IMR-90 (cell line): Measurements from ENCODE around the gene VSIG10L2. TPM values are rescaled to one million over a fixed set of nuclear protein-coding genes. Genes with fewer than 3 reads are reported as not detected.

Experiments used
- ATAC-seq: fragments of 200-7000 bp; cut with Tn5 transposase; 2 replicates; pipeline ENCODE4 v1.9.1; 2020; ENCODE audit warnings: low read depth, mild to moderate bottlenecking, moderate library complexity
- BruUV-seq: library from RNA; stranded (reverse); fragments of 400-500 nt; replicated peaks from 2 replicates; lab custom pipeline; 2021; lab: Mats Ljungman, UMichigan
- CTCF ChIA-PET: fragments of 300-600 bp; formaldehyde crosslinking; extraction: SDS; loops from one replicate; lab custom pipeline; 2021; ENCODE audit warnings: antibody characterized with exemption; lab: Yijun Ruan, JAX
- POLR2A ChIA-PET: fragments of 300-600 bp; sonication (Branson Sonifier 250); formaldehyde crosslinking; loops from one replicate; lab custom pipeline; 2022; ENCODE audit warnings: antibody characterized with exemption; ENCODE audit not compliant: unreplicated experiment; lab: Charles Lee
- DNase-seq: peaks from one replicate; pipeline ENCODE4 v3.0.0; 2013
- H2AFZ ChIP-seq: replicated peaks from 2 replicates; pipeline ENCODE3; 2013; ENCODE audit warnings: low read length, mild to moderate bottlenecking; ENCODE audit not compliant: poor library complexity
- H2AK5ac ChIP-seq: 2 replicates; pipeline ENCODE4 v1.6.1; 2013; ENCODE audit warnings: low read depth, low read length, inconsistent platforms
- H2AK9ac ChIP-seq: replicated peaks from 2 replicates; pipeline ENCODE3; 2013; ENCODE audit warnings: mild to moderate bottlenecking, low read depth, low read length, moderate library complexity; ENCODE audit not compliant: poor library complexity
- H2BK120ac ChIP-seq: 2 replicates; pipeline ENCODE4 v1.6.1; 2013; ENCODE audit warnings: low read depth, low read length, inconsistent platforms
- H2BK15ac ChIP-seq: 3 replicates; pipeline ENCODE4 v1.6.1; 2013; ENCODE audit warnings: low read depth, low read length, inconsistent platforms
- H2BK20ac ChIP-seq: 2 replicates; pipeline ENCODE4 v1.6.1; 2013; ENCODE audit warnings: low read depth, mild to moderate bottlenecking, inconsistent platforms, low read length, moderate library complexity
- H2BK5ac ChIP-seq: 2 replicates; pipeline ENCODE4 v1.6.1; 2013; ENCODE audit warnings: mild to moderate bottlenecking, low read depth, low read length, inconsistent platforms; ENCODE audit not compliant: poor library complexity, severe bottlenecking
- H3K14ac ChIP-seq: replicated peaks from 2 replicates; pipeline ENCODE4 v1.6.1; 2013; ENCODE audit warnings: low read depth, low read length, inconsistent platforms
- H3K18ac ChIP-seq: 2 replicates; pipeline ENCODE4 v1.6.1; 2013; ENCODE audit warnings: low read depth, low read length, control low read depth
- H3K23ac ChIP-seq: 2 replicates; pipeline ENCODE4 v1.6.1; 2013; ENCODE audit warnings: low read depth, low read length, inconsistent platforms
- H3K27ac ChIP-seq: 2 replicates; pipeline ENCODE4 v1.5.1; 2013; ENCODE audit warnings: mild to moderate bottlenecking, control low read depth, low read length; ENCODE audit not compliant: insufficient read depth
- H3K27me3 ChIP-seq: 2 replicates; pipeline ENCODE4 v1.6.1; 2013; ENCODE audit warnings: low read length; ENCODE audit not compliant: control insufficient read depth, insufficient read depth
- H3K36me3 ChIP-seq: 2 replicates; pipeline ENCODE4 v1.6.1; 2013; ENCODE audit warnings: low read length, mixed read lengths; ENCODE audit not compliant: control insufficient read depth, insufficient read depth
- H3K4ac ChIP-seq: 2 replicates; pipeline ENCODE4 v1.6.1; 2013; ENCODE audit warnings: low read depth, low read length, inconsistent platforms
- H3K4me1 ChIP-seq: 2 replicates; pipeline ENCODE4 v1.6.1; 2013; ENCODE audit warnings: low read length, mixed read lengths; ENCODE audit not compliant: control insufficient read depth, insufficient read depth
- H3K4me2 ChIP-seq: 2 replicates; pipeline ENCODE4 v1.6.1; 2013; ENCODE audit warnings: low read depth, mild to moderate bottlenecking, control low read depth, low read length, moderate library complexity
- H3K4me3 ChIP-seq: 2 replicates; pipeline ENCODE4 v1.5.1; 2013; ENCODE audit warnings: low read depth, mild to moderate bottlenecking, control low read depth, low read length, moderate library complexity; ENCODE audit not compliant: insufficient read depth
- H3K56ac ChIP-seq: 2 replicates; pipeline ENCODE4 v1.6.1; 2013; ENCODE audit warnings: low read length, inconsistent platforms; ENCODE audit not compliant: insufficient read depth; ENCODE audit errors: extremely low read depth
- H3K79me1 ChIP-seq, 2 experiments: 2 replicates each; pipeline ENCODE4 v1.6.1; 2013; ENCODE audit warnings: low read length in 2 of 2, inconsistent platforms in 1 of 2, low read depth in 1 of 2
- H3K9ac ChIP-seq: 2 replicates; pipeline ENCODE4 v1.6.1; 2013; ENCODE audit warnings: low read depth, low read length, control low read depth
- H3K9me1 ChIP-seq: 2 replicates; pipeline ENCODE4 v1.6.1; 2013; ENCODE audit warnings: low read length, inconsistent platforms; ENCODE audit not compliant: insufficient read depth
- H3K9me3 ChIP-seq: 2 replicates; pipeline ENCODE4 v1.6.1; 2013; ENCODE audit warnings: low read length; ENCODE audit not compliant: control insufficient read depth, insufficient read depth
- H4K20me1 ChIP-seq: 2 replicates; pipeline ENCODE4 v1.6.1; 2013; ENCODE audit warnings: low read length, inconsistent platforms; ENCODE audit not compliant: insufficient read depth
- H4K5ac ChIP-seq: 2 replicates; pipeline ENCODE4 v1.6.1; 2013; ENCODE audit warnings: mild to moderate bottlenecking, low read depth, low read length, control low read depth
- H4K8ac ChIP-seq, 2 experiments: 2 replicates each; pipeline ENCODE4 v1.6.1; 2013; ENCODE audit warnings: low read depth in 2 of 2, low read length in 2 of 2, control low read depth in 1 of 2, inconsistent platforms in 1 of 2
- H4K91ac ChIP-seq: 2 replicates; pipeline ENCODE4 v1.6.1; 2013; ENCODE audit warnings: low read depth, low read length, inconsistent platforms; ENCODE audit not compliant: insufficient read depth
- BHLHE40 ChIP-seq: fragments of 150-350 bp; IDR thresholded peaks from 2 replicates; pipeline ENCODE4 v1.6.1; 2016; ENCODE audit warnings: mild to moderate bottlenecking, low read depth, low read length
- CEBPB ChIP-seq: IDR thresholded peaks from 2 replicates; pipeline ENCODE4 v1.6.1; 2012; ENCODE audit warnings: low read depth, low read length, improper control_type of control experiment
- CHD1 ChIP-seq: IDR thresholded peaks from 2 replicates; pipeline ENCODE4 v1.6.1; 2012; ENCODE audit warnings: low read depth, low read length, improper control_type of control experiment
- CTCF ChIP-seq: conservative IDR thresholded peaks from 2 replicates; pipeline ENCODE4 v1.5.1; 2012; ENCODE audit warnings: mild to moderate bottlenecking, low read depth, low read length, improper control_type of control experiment
- ELK1 ChIP-seq: fragments of 150-350 bp; IDR thresholded peaks from 2 replicates; pipeline ENCODE4 v1.6.1; 2016; ENCODE audit warnings: low read depth, mild to moderate bottlenecking, low read length, moderate library complexity, borderline replicate concordance
- FOS ChIP-seq: fragments of 150-350 bp; IDR thresholded peaks from 2 replicates; pipeline ENCODE4 v1.6.1; 2016; ENCODE audit warnings: low read depth, low read length
- MAFK ChIP-seq: IDR thresholded peaks from 2 replicates; pipeline ENCODE4 v1.6.1; 2012; ENCODE audit warnings: low read depth, low read length, improper control_type of control experiment
- MAZ ChIP-seq: IDR thresholded peaks from 2 replicates; pipeline ENCODE4 v1.6.1; 2012; ENCODE audit warnings: low read depth, mild to moderate bottlenecking, low read length, improper control_type of control experiment, moderate library complexity, borderline replicate concordance
- MXI1 ChIP-seq: IDR thresholded peaks from 2 replicates; pipeline ENCODE4 v1.6.1; 2012; ENCODE audit warnings: low read depth, mild to moderate bottlenecking, low read length, moderate library complexity, borderline replicate concordance
- NFE2L2 ChIP-seq: fragments of 150-350 bp; IDR thresholded peaks from 2 replicates; pipeline ENCODE4 v1.6.1; 2016; ENCODE audit warnings: low read depth, mild to moderate bottlenecking, low read length
- POLR2A ChIP-seq: IDR thresholded peaks from 2 replicates; pipeline ENCODE4 v1.6.1; 2012; ENCODE audit warnings: mild to moderate bottlenecking, low read depth, low read length
- RAD21 ChIP-seq: IDR thresholded peaks from 2 replicates; pipeline ENCODE4 v1.6.1; 2012; ENCODE audit warnings: low read length, improper control_type of control experiment
- RCOR1 ChIP-seq: IDR thresholded peaks from 2 replicates; pipeline ENCODE4 v1.6.1; 2012; ENCODE audit warnings: mild to moderate bottlenecking, low read length, improper control_type of control experiment; ENCODE audit not compliant: insufficient replicate concordance
- RFX5 ChIP-seq: IDR thresholded peaks from 2 replicates; pipeline ENCODE4 v1.8.0; 2012; ENCODE audit warnings: low read depth, mild to moderate bottlenecking, low read length, moderate library complexity
- SMC3 ChIP-seq: fragments of 150-350 bp; IDR thresholded peaks from 2 replicates; pipeline ENCODE4 v1.6.1; 2016; ENCODE audit warnings: low read depth, mild to moderate bottlenecking, antibody characterized with exemption, low read length, moderate library complexity
- WGBS, 2 experiments: methylation state at CpG; one replicate each; pipeline versions ENCODE4 v1.1.5 to v1.1.7; 2013; ENCODE audit warnings: missing lambda C conversion rate in 2 of 2; ENCODE audit not compliant: insufficient read length in 1 of 2; ENCODE audit errors: extremely low coverage in 2 of 2; 5-methylcytosine and 5-hydroxymethylcytosine counted together
- dilution Hi-C: fragments of 300-500 bp; cut with HindIII; formaldehyde crosslinking; loops from one replicate; pipeline ENCODE4 v1.14.3; 2018; ENCODE audit warnings: low sequenced_read_pairs; ENCODE audit not compliant: unreplicated experiment
- in situ Hi-C: fragments of 300-500 bp; cut with MboI; formaldehyde crosslinking; loops from 3 replicates; pipeline ENCODE4 v1.14.3; 2019; ENCODE audit warnings: low sequenced_read_pairs, inconsistent platforms, mixed read lengths
- intact Hi-C: fragments of 100-400 bp; cut with micrococcal nuclease; formaldehyde crosslinking; loops from 2 replicates; pipeline ENCODE4 v1.10.0; 2022
- polyA plus RNA-seq, 3 experiments: library from polyadenylated mRNA; depleted of rRNA; stranded (reverse); fragments of >200 nt; gene quantifications; 2 replicates each; pipeline ENCODE4 v1.2.3, GENCODE V29; 2012; ENCODE audit warnings: low replicate concordance in 1 of 3
- total RNA-seq: library from RNA; depleted of rRNA; stranded (reverse); fragments of >200 nt; gene quantifications from 2 replicates; pipeline ENCODE4 v1.2.3, GENCODE V29; 2012
- TF ChIP-seq, protein P1 (sequence below): fragments of 150-350 bp; IDR thresholded peaks from 2 replicates; pipeline ENCODE4 v1.6.1; 2017; ENCODE audit warnings: mild to moderate bottlenecking, antibody characterized with exemption, low read length, low read depth

VSIG10L2 gene
- total and polyA plus RNA-seq, 2 of the 4 experiments (the other 2 are of a cell fraction) = under 0.01 TPM; not detected in 1

DNA sequence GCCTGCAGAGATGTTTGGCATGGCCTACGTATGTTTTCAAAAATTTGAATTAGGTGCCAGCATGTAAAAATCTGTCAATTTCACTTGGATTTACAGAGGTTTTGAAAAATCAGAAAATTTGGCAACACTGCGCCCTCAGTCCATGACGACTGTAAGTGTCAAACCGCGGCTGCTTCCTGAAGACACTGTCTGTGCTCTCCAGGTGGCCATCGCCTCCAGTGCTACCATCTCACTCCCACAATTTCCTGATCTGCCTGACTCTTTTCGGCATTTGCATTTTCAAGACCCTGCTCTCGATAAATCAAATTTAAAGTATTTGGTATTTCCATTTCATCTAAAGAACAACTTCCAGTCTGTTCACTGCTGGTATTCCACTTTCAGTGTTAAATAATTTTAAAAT, 34.6 kb downstream of the VSIG10L2 start:
- H3K4ac ChIP-seq = no peak overlapping the region
- no peaks in the 10 kb centered on the region for H3K9me3 ChIP-seq
- in situ Hi-C loops (no loop called here), intact Hi-C loops (no loop called here), dilution Hi-C loops (no loop called here)
- H2BK120ac ChIP-seq = no peak overlapping the region
- H3K23ac ChIP-seq = no peak overlapping the region
- no peak for ATAC-seq
- H3K14ac ChIP-seq = no peak overlapping the region
- WGBS, 2 experiments = 92% methylated on average over 6 of the region's 8 CpGs; no CpG with 5 or more reads in 1 of the 2 experiments
- no peak overlapping the region for H3K4me2 ChIP-seq
- H2BK5ac ChIP-seq = no peak overlapping the region
- no peak overlapping the region for H3K18ac ChIP-seq
- TF ChIP-seq CEBPB (no peak), RAD21 (no peak), FOS (no peak), CHD1 (no peak), MXI1 (no peak), CTCF (no peak), RFX5 (no peak), RCOR1 (no peak), MAZ (no peak), BHLHE40 (no peak), ELK1 (no peak), NFE2L2 (no peak), POLR2A (no peak), MAFK (no peak), SMC3 (no peak)
- TF ChIP-seq, protein P1, sequence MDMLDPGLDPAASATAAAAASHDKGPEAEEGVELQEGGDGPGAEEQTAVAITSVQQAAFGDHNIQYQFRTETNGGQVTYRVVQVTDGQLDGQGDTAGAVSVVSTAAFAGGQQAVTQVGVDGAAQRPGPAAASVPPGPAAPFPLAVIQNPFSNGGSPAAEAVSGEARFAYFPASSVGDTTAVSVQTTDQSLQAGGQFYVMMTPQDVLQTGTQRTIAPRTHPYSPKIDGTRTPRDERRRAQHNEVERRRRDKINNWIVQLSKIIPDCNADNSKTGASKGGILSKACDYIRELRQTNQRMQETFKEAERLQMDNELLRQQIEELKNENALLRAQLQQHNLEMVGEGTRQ = no peak
- H2AK9ac ChIP-seq = no peak overlapping the region
- H3K4me3 ChIP-seq = no peak overlapping the region
- no peak overlapping the region for H2BK15ac ChIP-seq
- H3K79me1 ChIP-seq = no peaks in the 10 kb centered on the region
- no peak overlapping the region for H4K5ac ChIP-seq
- no peaks in the 10 kb centered on the region for H4K20me1 ChIP-seq
- no peak overlapping the region for H4K8ac ChIP-seq
- no peak for DNase-seq
- H2BK20ac ChIP-seq = no peak overlapping the region
- H3K9me1 ChIP-seq = no peaks in the 10 kb centered on the region
- H3K56ac ChIP-seq = no peak overlapping the region
- no TSS peak for BruUV-seq
- H3K4me1 ChIP-seq = peaks cover 2% of the 10 kb centered on the region; the same call in 1 of the 2 replicates
- no peak overlapping the region for H4K91ac ChIP-seq
- no peak overlapping the region for H2AK5ac ChIP-seq
- POLR2A ChIA-PET = no interaction called here
- CTCF ChIA-PET = no interaction called here
- H2AFZ ChIP-seq = no peak overlapping the region
- H3K27me3 ChIP-seq = no peaks in the 10 kb centered on the region; the same call in 1 of the 2 replicates
- no peak overlapping the region for H3K9ac ChIP-seq
- H3K36me3 ChIP-seq = no peaks in the 10 kb centered on the region
- H3K27ac ChIP-seq = no peak overlapping the region
